GM12878 (cell line): ENCODE results near the gene GDF11. TPM values are rescaled to one million over a fixed set of nuclear protein-coding genes. Genes with fewer than 3 reads are reported as not detected.

Experiments
- ATAC-seq: fragments of 200-7000 bp; cut with Tn5 transposase; 3 replicates; pipeline ENCODE4 v1.9.1; 2020; ENCODE audit warnings: mild to moderate bottlenecking, moderate library complexity
- BruUV-seq: library from RNA; stranded (reverse); fragments of 400-500 nt; replicated peaks from 2 replicates; lab custom pipeline; 2021; lab: Mats Ljungman, UMichigan
- CTCF ChIA-PET: fragments of 300-600 bp; sonication (Branson Sonifier 250); formaldehyde crosslinking; extraction: SDS; loops from one replicate; lab custom pipeline; 2021; ENCODE audit warnings: inconsistent platforms; lab: Yijun Ruan, JAX
- POLR2A ChIA-PET: fragments of 350-600 bp; formaldehyde crosslinking; extraction: SDS; loops from one replicate; lab custom pipeline; 2021; ENCODE audit warnings: inconsistent platforms; lab: Charles Lee
- RAD21 ChIA-PET: fragments of 300-600 bp; sonication (Branson Sonifier 250); formaldehyde crosslinking; loops from one replicate; lab custom pipeline; 2023; ENCODE audit warnings: antibody characterized with exemption; ENCODE audit not compliant: unreplicated experiment; lab: Charles Lee
- SMC1A ChIA-PET: fragments of 300-600 bp; sonication (Branson Sonifier 250); formaldehyde crosslinking; loops from one replicate; lab custom pipeline; 2023; ENCODE audit not compliant: unreplicated experiment, uncharacterized antibody; lab: Charles Lee
- DNase-seq: peaks from one replicate; pipeline ENCODE4 v3.0.0-alpha.2; 2011; ENCODE audit warnings: low read depth, low spot score
- FAIRE-seq: peaks from 3 replicates; lab custom pipeline; 2011; peaks lifted over from hg19 to GRCh38; lab: Jason Lieb, UNC
- H2AFZ ChIP-seq: 2 replicates; pipeline ENCODE4 v1.6.0; 2011; ENCODE audit warnings: low read depth, low read length, control low read depth; ENCODE audit not compliant: control insufficient read depth
- H3K27ac ChIP-seq: 2 replicates; pipeline ENCODE4 v1.5.1; 2011; ENCODE audit warnings: control low read depth; ENCODE audit not compliant: control insufficient read depth, insufficient read depth
- H3K27me3 ChIP-seq, 2 experiments: replicated peaks in 1 of 2; 2 replicates each; pipeline versions ENCODE4 v1.6.0 to v1.6.1; 2011; ENCODE audit warnings: low read length in 1 of 2; ENCODE audit not compliant: control insufficient read depth in 2 of 2, insufficient read depth in 2 of 2
- H3K36me3 ChIP-seq, 2 experiments: 2 replicates each; pipeline ENCODE4 v1.5.1; 2011; ENCODE audit warnings: low read length in 1 of 2; ENCODE audit not compliant: control insufficient read depth in 2 of 2, insufficient read depth in 2 of 2
- H3K4me1 ChIP-seq: 2 replicates; pipeline ENCODE4 v1.6.1; 2011; ENCODE audit warnings: mild to moderate bottlenecking, low read length, moderate library complexity, mixed read lengths; ENCODE audit not compliant: control insufficient read depth, insufficient read depth
- H3K4me2 ChIP-seq: 2 replicates; pipeline ENCODE4 v1.6.0; 2011; ENCODE audit warnings: control low read depth; ENCODE audit not compliant: control insufficient read depth, insufficient read depth
- H3K4me3 ChIP-seq: fragments of 200-600 bp; sonication (generic); 2 replicates; pipeline ENCODE4 v1.5.1; 2016
- H3K79me2 ChIP-seq: 2 replicates; pipeline ENCODE4 v1.6.0; 2011; ENCODE audit warnings: low read length; ENCODE audit not compliant: control insufficient read depth, insufficient read depth
- H3K9ac ChIP-seq: 2 replicates; pipeline ENCODE4 v1.8.0; 2011; ENCODE audit warnings: low read length, control low read depth, mixed read lengths; ENCODE audit not compliant: control insufficient read depth, insufficient read depth
- H3K9me3 ChIP-seq: replicated peaks from 3 replicates; pipeline ENCODE4 v1.5.1; 2011; ENCODE audit warnings: mild to moderate bottlenecking, low read length; ENCODE audit not compliant: control insufficient read depth, insufficient read depth
- H4K20me1 ChIP-seq: 2 replicates; pipeline ENCODE4 v1.6.0; 2011; ENCODE audit not compliant: control insufficient read depth, insufficient read depth
- CHD1 ChIP-seq: IDR thresholded peaks from 2 replicates; pipeline ENCODE4 v1.6.1; 2012; ENCODE audit warnings: low read depth, low read length, improper control_type of control experiment
- CREM ChIP-seq: IDR thresholded peaks from 2 replicates; pipeline ENCODE4 v1.6.1; 2014; ENCODE audit warnings: antibody characterized with exemption, low read depth
- CUX1 ChIP-seq: IDR thresholded peaks from 2 replicates; pipeline ENCODE4 v1.6.1; 2012; ENCODE audit warnings: improper control_type of control experiment, low read depth, low read length; ENCODE audit not compliant: insufficient replicate concordance
- DPF2 ChIP-seq: fragments of 450-650 bp; IDR thresholded peaks from 2 replicates; pipeline ENCODE4 v1.6.1; 2017; ENCODE audit warnings: mild to moderate bottlenecking
- EZH2 ChIP-seq: IDR thresholded peaks from 2 replicates; pipeline ENCODE4 v1.6.1; 2012; ENCODE audit warnings: low read depth, mild to moderate bottlenecking, control low read depth, inconsistent platforms, low read length, borderline replicate concordance; ENCODE audit not compliant: control insufficient read depth
- HCFC1 ChIP-seq: fragments of 150-350 bp; IDR thresholded peaks from 2 replicates; pipeline ENCODE4 v1.6.1; 2014; ENCODE audit warnings: low read length
- LARP7 ChIP-seq: fragments of 450-650 bp; IDR thresholded peaks from 2 replicates; pipeline ENCODE4 v1.6.1; 2017; ENCODE audit warnings: mild to moderate bottlenecking
- NFYB ChIP-seq: IDR thresholded peaks from 2 replicates; pipeline ENCODE4 v1.6.1; 2011; ENCODE audit warnings: low read depth, mild to moderate bottlenecking, low read length, improper control_type of control experiment, moderate library complexity; ENCODE audit not compliant: insufficient read depth
- SPI1 ChIP-seq: IDR thresholded peaks from 2 replicates; pipeline ENCODE4 v1.6.1; 2011; ENCODE audit warnings: low read depth, mild to moderate bottlenecking, low read length, moderate library complexity, borderline replicate concordance; ENCODE audit not compliant: insufficient read depth
- ZBTB33 ChIP-seq: fragments of 450-650 bp; IDR thresholded peaks from 2 replicates; pipeline ENCODE4 v1.6.1; 2017; ENCODE audit warnings: mild to moderate bottlenecking
- WGBS: methylation state at CpG from one replicate; pipeline ENCODE4 v1.1.6; 2016; ENCODE audit warnings: low lambda C conversion rate; ENCODE audit not compliant: insufficient replicate concordance, insufficient coverage; ENCODE audit errors: missing lambda C conversion rate; 5-methylcytosine and 5-hydroxymethylcytosine counted together
- in situ Hi-C: fragments of 300-500 bp; cut with MboI; formaldehyde crosslinking; loops from 9 replicates; pipeline ENCODE4 v1.14.3; 2018; ENCODE audit warnings: mixed read lengths
- intact Hi-C: fragments of 100-400 bp; cut with micrococcal nuclease; formaldehyde crosslinking; loops from one replicate; pipeline ENCODE4 v1.14.2; 2022; ENCODE audit not compliant: unreplicated experiment
- polyA plus RNA-seq, 11 experiments: library from polyadenylated mRNA; depleted of rRNA in 4 of 11; unstranded in 6 of 11; stranded (reverse) in 5 of 11; fragments of >200 nt; fragmentation: Nextera tagmentation in 4 of 11; fragmentation: Illumina TruSeq in 1 of 11; extraction: Ambion mirVana in 4 of 11; extraction: Trizol in 1 of 11; gene quantifications; 1 replicate in 1 of 11; 2 replicates in 10 of 11; pipeline versions ENCODE4 v1.2.1 to v1.2.3, GENCODE V29; 2011 to 2016; ENCODE audit warnings: inconsistent platforms in 2 of 11, missing spikeins in 2 of 11, low read depth in 1 of 11
- total RNA-seq, 4 experiments: library from RNA; depleted of rRNA in 3 of 4; stranded (reverse); fragments of >200 nt in 3 of 4; fragmentation: Illumina TruSeq in 1 of 4; extraction: Trizol in 1 of 4; gene quantifications; 2 replicates each; pipeline versions ENCODE4 v1.2.1 to v1.2.3, GENCODE V29; 2013 to 2021
- TF ChIP-seq, protein P1 (sequence below): fragments of 450-650 bp; formaldehyde crosslinking; IDR thresholded peaks from 2 replicates; pipeline ENCODE4 v1.5.0; 2022; ENCODE audit warnings: mild to moderate bottlenecking, missing genetic modification characterization

GDF11 gene
- total and polyA plus RNA-seq, 10 of the 15 experiments (the other 5 are each of a cell fraction or from before 2014, with no cell fraction given): 0.83 to 15.4 (median 4.3) TPM

GRCh38 chr12:55733858-55734257 is 9.1 kb upstream of the GDF11 start:
- no peak for TF ChIP-seq CUX1
- TF ChIP-seq SPI1: no peak
- TF ChIP-seq ZBTB33: no peak
- TF ChIP-seq, protein P1, sequence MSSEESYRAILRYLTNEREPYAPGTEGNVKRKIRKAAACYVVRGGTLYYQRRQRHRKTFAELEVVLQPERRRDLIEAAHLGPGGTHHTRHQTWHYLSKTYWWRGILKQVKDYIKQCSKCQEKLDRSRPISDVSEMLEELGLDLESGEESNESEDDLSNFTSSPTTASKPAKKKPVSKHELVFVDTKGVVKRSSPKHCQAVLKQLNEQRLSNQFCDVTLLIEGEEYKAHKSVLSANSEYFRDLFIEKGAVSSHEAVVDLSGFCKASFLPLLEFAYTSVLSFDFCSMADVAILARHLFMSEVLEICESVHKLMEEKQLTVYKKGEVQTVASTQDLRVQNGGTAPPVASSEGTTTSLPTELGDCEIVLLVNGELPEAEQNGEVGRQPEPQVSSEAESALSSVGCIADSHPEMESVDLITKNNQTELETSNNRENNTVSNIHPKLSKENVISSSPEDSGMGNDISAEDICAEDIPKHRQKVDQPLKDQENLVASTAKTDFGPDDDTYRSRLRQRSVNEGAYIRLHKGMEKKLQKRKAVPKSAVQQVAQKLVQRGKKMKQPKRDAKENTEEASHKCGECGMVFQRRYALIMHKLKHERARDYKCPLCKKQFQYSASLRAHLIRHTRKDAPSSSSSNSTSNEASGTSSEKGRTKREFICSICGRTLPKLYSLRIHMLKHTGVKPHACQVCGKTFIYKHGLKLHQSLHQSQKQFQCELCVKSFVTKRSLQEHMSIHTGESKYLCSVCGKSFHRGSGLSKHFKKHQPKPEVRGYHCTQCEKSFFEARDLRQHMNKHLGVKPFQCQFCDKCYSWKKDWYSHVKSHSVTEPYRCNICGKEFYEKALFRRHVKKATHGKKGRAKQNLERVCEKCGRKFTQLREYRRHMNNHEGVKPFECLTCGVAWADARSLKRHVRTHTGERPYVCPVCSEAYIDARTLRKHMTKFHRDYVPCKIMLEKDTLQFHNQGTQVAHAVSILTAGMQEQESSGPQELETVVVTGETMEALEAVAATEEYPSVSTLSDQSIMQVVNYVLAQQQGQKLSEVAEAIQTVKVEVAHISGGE: no peak
- no peak for TF ChIP-seq HCFC1
- TF ChIP-seq CHD1: no peak
- no peak for TF ChIP-seq LARP7
- no peak for TF ChIP-seq CREM
- TF ChIP-seq NFYB: no peak
- TF ChIP-seq EZH2: no peak
- no peak for TF ChIP-seq DPF2
- Histone ChIP-seq H2AFZ (no peak overlapping the region), H3K4me2 (no peak overlapping the region), H3K9ac (no peak overlapping the region), H4K20me1 (no peaks in the 10 kb centered on the region), H3K79me2 (peaks cover 3% of the 10 kb centered on the region), H3K4me3 (no peak overlapping the region), H3K9me3 (no peaks in the 10 kb centered on the region), H3K36me3 (no peaks in the 10 kb centered on the region), H3K27me3 (no peaks in the 10 kb centered on the region), H3K4me1 (peaks cover 12% of the 10 kb centered on the region), H3K27ac (no peak overlapping the region)
- ChIA-PET POLR2A (interaction anchor here (0.6 to 1.2 kb wide), 2 partner anchors 264 to 352 kb away, joined by 3 read pairs; partner anchors contain the start of gene SUOX), RAD21 (interaction anchor here (0.8 to 7.7 kb wide), 2 partner anchors 13 to 52 kb away, joined by 3 to 113 read pairs; partner anchors contain the start of genes BLOC1S1 and RDH5), CTCF (interaction anchor here (0.7 to 7.1 kb wide), 4 partner anchors 8 to 270 kb away, joined by 3 to 205 read pairs (median 4); partner anchors contain the start of genes BLOC1S1 and RDH5), SMC1A (interaction anchor here (0.7 to 1.7 kb wide), 3 partner anchors 9 to 52 kb away, joined by 3 read pairs; a partner anchor contains a TSS)
- DNase-seq (no peak), ATAC-seq (no peak), FAIRE-seq (no peak)
- in situ Hi-C loops (no loop called here), intact Hi-C loops (loop anchor here (10.0 kb wide), 1 partner anchor 451 kb away; the partner anchor contains the start of gene SMARCC2)
- WGBS: 71% methylated on average over 2 of the region's 2 CpGs
- no TSS peak for BruUV-seq
